K562 (cell line): ENCODE data around the gene PHB1. TPM values are rescaled to one million over a fixed set of nuclear protein-coding genes. Genes with fewer than 3 reads are reported as not detected.

Source experiments
- ATAC-seq: fragments of 200-7000 bp; cut with Tn5 transposase; 3 replicates; pipeline ENCODE4 v1.9.1; 2020; ENCODE audit warnings: moderate library complexity
- BruUV-seq: library from RNA; stranded (reverse); fragments of 400-500 nt; replicated peaks from 2 replicates; lab custom pipeline; 2021; lab: Mats Ljungman, UMichigan
- CTCF ChIA-PET: fragments of 300-600 bp; formaldehyde crosslinking; extraction: SDS; loops from one replicate; lab custom pipeline; 2021; ENCODE audit warnings: low intra/inter-chr PET ratio; lab: Yijun Ruan, JAX
- POLR2A ChIA-PET: fragments of 300-600, 350-650 bp; sonication (Branson Sonifier 250); formaldehyde crosslinking; extraction: SDS; loops from one replicate; lab custom pipeline; 2021; ENCODE audit warnings: antibody characterized with exemption, inconsistent platforms; lab: Yijun Ruan, JAX
- DNase-seq, 4 experiments: peaks; one replicate each; pipeline versions ENCODE4 v3.0.0 to v3.0.0-alpha.2; 2011 to 2018; ENCODE audit warnings: low spot score in 3 of 4, mixed read lengths in 3 of 4; ENCODE audit errors: extremely low read depth in 1 of 4
- FAIRE-seq: peaks from 2 replicates; lab custom pipeline; 2011; peaks lifted over from hg19 to GRCh38; lab: Jason Lieb, UNC
- H2AFZ ChIP-seq: 2 replicates; pipeline ENCODE4 v1.6.0; 2011; ENCODE audit warnings: low read depth, low read length, control low read depth, inconsistent platforms
- H3K27ac ChIP-seq: fragments of 200-600 bp; 3 replicates; pipeline ENCODE4 v1.8.0; 2011; ENCODE audit warnings: low read depth, mild to moderate bottlenecking, control low read depth, inconsistent platforms, low read length, moderate library complexity, mixed read lengths; ENCODE audit errors: extremely low read depth
- H3K27me3 ChIP-seq, 2 experiments: fragments of 300-600 bp in 1 of 2; 2 replicates in 1 of 2; 3 replicates in 1 of 2; pipeline versions ENCODE4 v1.6.0 to v1.8.0; 2011; ENCODE audit warnings: inconsistent platforms in 2 of 2, low read length in 2 of 2, mild to moderate bottlenecking in 1 of 2, mixed read lengths in 1 of 2, moderate library complexity in 1 of 2; ENCODE audit not compliant: control insufficient read depth in 2 of 2, insufficient read depth in 2 of 2
- H3K36me3 ChIP-seq: fragments of 300-600 bp; 3 replicates; pipeline ENCODE4 v1.8.0; 2011; ENCODE audit warnings: mild to moderate bottlenecking, low read length, inconsistent platforms; ENCODE audit not compliant: control insufficient read depth, insufficient read depth
- H3K4me1 ChIP-seq, 2 experiments: fragments of 200-600 bp in 1 of 2; replicated peaks in 1 of 2; 2 replicates in 1 of 2; 3 replicates in 1 of 2; pipeline versions ENCODE4 v1.5.1 to v1.8.0; 2011; ENCODE audit warnings: inconsistent platforms in 2 of 2, low read length in 2 of 2, mild to moderate bottlenecking in 1 of 2, mixed read lengths in 1 of 2, moderate library complexity in 1 of 2; ENCODE audit not compliant: control insufficient read depth in 2 of 2, insufficient read depth in 2 of 2
- H3K4me2 ChIP-seq: 2 replicates; pipeline ENCODE4 v1.6.1; 2011; ENCODE audit warnings: low read length, control low read depth, inconsistent platforms, mixed read lengths; ENCODE audit not compliant: insufficient read depth
- H3K4me3 ChIP-seq: fragments of 200-600 bp; sonication (generic), shearing (Covaris generic); 2 replicates; pipeline ENCODE4 v1.5.1; 2016; ENCODE audit warnings: control low read depth, inconsistent platforms
- H3K79me2 ChIP-seq: fragments of 200-600 bp; 3 replicates; pipeline ENCODE4 v1.8.0; 2011; ENCODE audit warnings: low read length, inconsistent platforms; ENCODE audit not compliant: control insufficient read depth, insufficient read depth
- H3K9ac ChIP-seq, 2 experiments: 2 replicates each; pipeline versions ENCODE4 v1.6.0 to v1.6.1; 2011; ENCODE audit warnings: low read depth in 2 of 2, low read length in 2 of 2, control low read depth in 1 of 2, inconsistent platforms in 1 of 2, mild to moderate bottlenecking in 1 of 2, mixed read lengths in 1 of 2; ENCODE audit not compliant: insufficient read depth in 1 of 2
- H3K9me1 ChIP-seq: one replicate; pipeline ENCODE4 v1.6.0; 2011; ENCODE audit warnings: inconsistent platforms, mild to moderate bottlenecking, low read length, moderate library complexity; ENCODE audit not compliant: control insufficient read depth, insufficient read depth
- H3K9me3 ChIP-seq: replicated peaks from 2 replicates; pipeline ENCODE4 v1.5.1; 2011; ENCODE audit warnings: low read depth, low read length, inconsistent platforms; ENCODE audit not compliant: control insufficient read depth, insufficient read depth
- H4K20me1 ChIP-seq: replicated peaks from 2 replicates; pipeline ENCODE4 v1.6.1; 2011; ENCODE audit warnings: low read length, inconsistent platforms, mixed read lengths; ENCODE audit not compliant: control insufficient read depth, insufficient read depth
- CBX3 ChIP-seq, 2 experiments: IDR thresholded peaks; 1 replicate in 1 of 2; 2 replicates in 1 of 2; pipeline ENCODE4 v1.6.1; 2012; ENCODE audit warnings: inconsistent platforms in 2 of 2, low read length in 2 of 2, borderline replicate concordance in 1 of 2, control low read depth in 1 of 2
- CXXC5 ChIP-seq: fragments of 250-450 bp; sonication (Bioruptor Pico); IDR thresholded peaks from 2 replicates; pipeline ENCODE4 v1.8.0; 2022; ENCODE audit warnings: inconsistent platforms, mild to moderate bottlenecking, moderate library complexity
- DIDO1 ChIP-seq: fragments of 450-650 bp; IDR thresholded peaks from 2 replicates; pipeline ENCODE4 v1.6.1; 2016; ENCODE audit warnings: low read depth, missing biosample characterization, missing genetic modification characterization
- FIP1L1 ChIP-seq: fragments of 200-400 bp; formaldehyde crosslinking; IDR thresholded peaks from 2 replicates; pipeline ENCODE4 v1.6.1; 2018; ENCODE audit warnings: mild to moderate bottlenecking, low read depth, low read length; ENCODE audit not compliant: poor library complexity, severe bottlenecking
- LCOR ChIP-seq: sonication (generic); formaldehyde crosslinking; IDR thresholded peaks from 2 replicates; pipeline ENCODE4 v1.8.0; 2022; ENCODE audit warnings: mild to moderate bottlenecking, missing genetic modification reagents
- NONO ChIP-seq, 2 experiments: fragments of 200-400 bp in 1 of 2; fragments of 450-650 bp in 1 of 2; formaldehyde crosslinking in 1 of 2; IDR thresholded peaks; 2 replicates each; pipeline ENCODE4 v1.6.1; 2017; ENCODE audit warnings: low read depth in 2 of 2, mild to moderate bottlenecking in 2 of 2, moderate library complexity in 2 of 2, low read length in 1 of 2
- RUNX1 ChIP-seq: sonication (generic); IDR thresholded peaks from 2 replicates; pipeline ENCODE4 v1.6.1; 2016; ENCODE audit warnings: antibody characterized with exemption, low read depth
- SLC30A9 ChIP-seq: fragments of 250-450 bp; sonication (Bioruptor Pico); IDR thresholded peaks from 2 replicates; pipeline ENCODE4 v1.8.0; 2022; ENCODE audit warnings: mild to moderate bottlenecking, moderate library complexity
- SMAD2 ChIP-seq: fragments of 150-350 bp; IDR thresholded peaks from 2 replicates; pipeline ENCODE4 v1.6.1; 2014; ENCODE audit warnings: low read depth, mild to moderate bottlenecking, low read length
- TAL1 ChIP-seq: fragments of 450-650 bp; IDR thresholded peaks from 2 replicates; pipeline ENCODE4 v1.6.1; 2016; ENCODE audit warnings: mild to moderate bottlenecking
- TFAM ChIP-seq: fragments of 250-450 bp; sonication (Bioruptor Pico); conservative IDR thresholded peaks from 2 replicates; pipeline ENCODE4 v1.5.0; 2021; ENCODE audit warnings: mild to moderate bottlenecking, moderate library complexity
- ZBTB7A ChIP-seq: IDR thresholded peaks from 2 replicates; pipeline ENCODE4 v1.6.1; 2011; ENCODE audit warnings: low read depth, mild to moderate bottlenecking, low read length, moderate library complexity, borderline replicate concordance; ENCODE audit not compliant: control insufficient read depth
- ZC3H8 ChIP-seq: fragments of 450-650 bp; IDR thresholded peaks from 2 replicates; pipeline ENCODE4 v1.6.1; 2017
- ZNF165 ChIP-seq: fragments of 250-450 bp; sonication (Bioruptor Pico); IDR thresholded peaks from 2 replicates; pipeline ENCODE4 v1.4.0; 2020; ENCODE audit warnings: borderline replicate concordance
- ZNF174 ChIP-seq: fragments of 250-450 bp; sonication (Bioruptor Pico); IDR thresholded peaks from 2 replicates; pipeline ENCODE4 v1.4.0; 2020; ENCODE audit warnings: mild to moderate bottlenecking
- ZNF224 ChIP-seq: sonication (generic); formaldehyde crosslinking; IDR thresholded peaks from 2 replicates; pipeline ENCODE4 v1.8.0; 2022; ENCODE audit warnings: mild to moderate bottlenecking, missing genetic modification reagents
- ZNF589 ChIP-seq: fragments of 200-800 bp; sonication (Bioruptor generic); IDR thresholded peaks from 2 replicates; pipeline ENCODE4 v1.6.1; 2016; ENCODE audit warnings: low read depth, missing genetic modification characterization, missing compliant biosample characterization
- ZNF76 ChIP-seq: fragments of 250-450 bp; sonication (Bioruptor Pico); IDR thresholded peaks from 2 replicates; pipeline ENCODE4 v1.4.0; 2020; ENCODE audit warnings: mild to moderate bottlenecking, moderate library complexity, borderline replicate concordance
- WGBS: fragments of 100-300 bp; shearing (Covaris generic); methylation state at CpG from one replicate; pipeline ENCODE4 v1.1.6; 2016; ENCODE audit warnings: low coverage, mixed read lengths; ENCODE audit not compliant: insufficient coverage; ENCODE audit errors: missing lambda C conversion rate; 5-methylcytosine and 5-hydroxymethylcytosine counted together
- in situ Hi-C: fragments of 300-500 bp; cut with MboI; formaldehyde crosslinking; loops from 4 replicates; pipeline ENCODE4 v1.15.0; 2018; ENCODE audit warnings: inconsistent platforms, mixed read lengths
- intact Hi-C: fragments of 100-400 bp; cut with micrococcal nuclease; formaldehyde crosslinking; loops from 2 replicates; pipeline ENCODE4 v1.14.2; 2022
- polyA plus RNA-seq, 8 experiments: library from polyadenylated mRNA; depleted of rRNA in 4 of 8; stranded (reverse) in 5 of 8; unstranded in 3 of 8; fragments of >200 nt; fragmentation: Nextera tagmentation in 2 of 8; fragmentation: Illumina TruSeq in 1 of 8; extraction: Ambion mirVana in 2 of 8; extraction: Trizol in 1 of 8; gene quantifications; 2 replicates each; pipeline versions ENCODE4 v1.2.1 to v1.2.3, GENCODE V29; 2011 to 2014; ENCODE audit warnings: inconsistent platforms in 1 of 8, missing spikeins in 1 of 8
- total RNA-seq, 7 experiments: library from RNA; depleted of rRNA in 6 of 7; stranded (reverse); fragments of >200 nt in 6 of 7; fragmentation: Illumina TruSeq in 2 of 7; extraction: Trizol in 2 of 7; gene quantifications; 2 replicates each; pipeline versions ENCODE4 v1.2.1 to v1.2.3, GENCODE V29; 2011 to 2021; ENCODE audit warnings: low replicate concordance in 1 of 7
- TF ChIP-seq, protein P1 (sequence below): fragments of 250-450 bp; sonication (Bioruptor Pico); IDR thresholded peaks from 2 replicates; pipeline ENCODE4 v1.9.0; 2021; ENCODE audit warnings: mild to moderate bottlenecking, inconsistent platforms
- TF ChIP-seq, protein P2 (sequence below): sonication (generic); formaldehyde crosslinking; IDR thresholded peaks from 2 replicates; pipeline ENCODE4 v1.8.1; 2023; ENCODE audit warnings: mild to moderate bottlenecking, missing genetic modification reagents

PHB1 gene
- total and polyA plus RNA-seq, 9 of the 15 experiments (the other 6 are each of a cell fraction or from before 2014, with no cell fraction given), result 191 to 818 (median 349) TPM

DNA sequence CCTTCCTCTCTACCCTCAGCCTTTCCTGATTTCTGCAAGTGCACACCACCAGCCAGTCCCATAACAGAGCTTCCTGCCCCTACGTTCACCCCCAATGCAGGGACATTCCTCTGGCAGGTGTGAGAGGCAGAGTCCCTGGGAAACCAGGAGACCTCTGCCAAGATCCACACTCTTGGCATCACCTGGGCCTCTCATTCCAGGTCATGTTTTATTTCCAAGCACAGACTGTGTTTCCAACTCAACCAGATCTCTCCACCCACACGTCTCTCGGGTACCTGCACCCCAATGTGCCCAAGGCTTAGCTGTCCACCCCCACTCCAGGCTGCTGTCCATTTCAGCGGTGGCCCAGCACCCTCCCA lies 21.0 kb upstream of the PHB1 start:
- no TSS peak for BruUV-seq
- no peaks in the 10 kb centered on the region for H3K36me3 ChIP-seq
- FAIRE-seq (no peak), ATAC-seq (no peak), DNase-seq (no peak)
- no peak overlapping the region for H3K9ac ChIP-seq
- CTCF ChIA-PET, result interaction anchor here (0.5 to 2.2 kb wide), 3 partner anchors 28 to 260 kb away, joined by 3 to 11 read pairs (median 4); no protein-coding TSS in a partner anchor
- TF ChIP-seq ZNF76 (CRISPR knock-in tag) (no peak), ZNF224 (CRISPR knock-in tag) (no peak), RUNX1 (no peak), ZBTB7A (no peak), SLC30A9 (no peak), ZNF165 (CRISPR knock-in tag) (no peak), FIP1L1 (no peak), SMAD2 (no peak), TFAM (CRISPR knock-in tag) (no peak), ZC3H8 (no peak), NONO (IDR thresholded peaks at IDR 0.05; ENCODE audit: low read depth in 2 of 2, low read length in 1 of 2) (no peak), DIDO1 (no peak), ZNF589 (no peak), CXXC5 (CRISPR knock-in tag) (no peak), CBX3 (IDR thresholded peaks at IDR 0.05; ENCODE audit: borderline replicate concordance in 1 of 2, low read length in 2 of 2) (no peak), TAL1 (no peak), ZNF174 (no peak), LCOR (CRISPR knock-in tag) (no peak)
- TF ChIP-seq, protein P1, sequence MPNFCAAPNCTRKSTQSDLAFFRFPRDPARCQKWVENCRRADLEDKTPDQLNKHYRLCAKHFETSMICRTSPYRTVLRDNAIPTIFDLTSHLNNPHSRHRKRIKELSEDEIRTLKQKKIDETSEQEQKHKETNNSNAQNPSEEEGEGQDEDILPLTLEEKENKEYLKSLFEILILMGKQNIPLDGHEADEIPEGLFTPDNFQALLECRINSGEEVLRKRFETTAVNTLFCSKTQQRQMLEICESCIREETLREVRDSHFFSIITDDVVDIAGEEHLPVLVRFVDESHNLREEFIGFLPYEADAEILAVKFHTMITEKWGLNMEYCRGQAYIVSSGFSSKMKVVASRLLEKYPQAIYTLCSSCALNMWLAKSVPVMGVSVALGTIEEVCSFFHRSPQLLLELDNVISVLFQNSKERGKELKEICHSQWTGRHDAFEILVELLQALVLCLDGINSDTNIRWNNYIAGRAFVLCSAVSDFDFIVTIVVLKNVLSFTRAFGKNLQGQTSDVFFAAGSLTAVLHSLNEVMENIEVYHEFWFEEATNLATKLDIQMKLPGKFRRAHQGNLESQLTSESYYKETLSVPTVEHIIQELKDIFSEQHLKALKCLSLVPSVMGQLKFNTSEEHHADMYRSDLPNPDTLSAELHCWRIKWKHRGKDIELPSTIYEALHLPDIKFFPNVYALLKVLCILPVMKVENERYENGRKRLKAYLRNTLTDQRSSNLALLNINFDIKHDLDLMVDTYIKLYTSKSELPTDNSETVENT (CRISPR knock-in tag), result no peak
- TF ChIP-seq, protein P2, sequence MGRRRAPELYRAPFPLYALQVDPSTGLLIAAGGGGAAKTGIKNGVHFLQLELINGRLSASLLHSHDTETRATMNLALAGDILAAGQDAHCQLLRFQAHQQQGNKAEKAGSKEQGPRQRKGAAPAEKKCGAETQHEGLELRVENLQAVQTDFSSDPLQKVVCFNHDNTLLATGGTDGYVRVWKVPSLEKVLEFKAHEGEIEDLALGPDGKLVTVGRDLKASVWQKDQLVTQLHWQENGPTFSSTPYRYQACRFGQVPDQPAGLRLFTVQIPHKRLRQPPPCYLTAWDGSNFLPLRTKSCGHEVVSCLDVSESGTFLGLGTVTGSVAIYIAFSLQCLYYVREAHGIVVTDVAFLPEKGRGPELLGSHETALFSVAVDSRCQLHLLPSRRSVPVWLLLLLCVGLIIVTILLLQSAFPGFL (CRISPR knock-in tag), result no peak
- no peak overlapping the region for H2AFZ ChIP-seq
- peaks cover 7% of the 10 kb centered on the region; the same call in 1 of the 2 replicates for H4K20me1 ChIP-seq
- no peak overlapping the region for H3K4me2 ChIP-seq
- H3K27me3 ChIP-seq, result peaks cover 19 to 48% of the 10 kb centered on the region in 2 experiments; a peak in 4 of 5 replicates
- intact Hi-C loops, result loop anchor here (1.0 kb wide), 1 partner anchor 113 kb away; no protein-coding TSS in a partner anchor
- no peaks in the 10 kb centered on the region for H3K9me3 ChIP-seq
- H3K27ac ChIP-seq, result no peak overlapping the region
- H3K9me1 ChIP-seq, result peaks cover 2% of the 10 kb centered on the region
- in situ Hi-C loops, result loop anchor here (5.0 kb wide), 1 partner anchor 117 kb away; no protein-coding TSS in a partner anchor
- no peaks in the 10 kb centered on the region for H3K79me2 ChIP-seq
- H3K4me3 ChIP-seq, result no peak overlapping the region
- POLR2A ChIA-PET, result interaction anchor here (0.6 to 1.3 kb wide), 4 partner anchors 9 to 21 kb away, joined by 3 read pairs; partner anchors contain the start of gene PHB1
- peaks cover 0 to 5% of the 10 kb centered on the region in 2 experiments; a peak in 1 of 5 replicates for H3K4me1 ChIP-seq
- 5% methylated on average over 4 of the region's 4 CpGs for WGBS
